HG02852 (cell line): ENCODE data around the gene PTGDS.

Experiments used
- ATAC-seq: cut with Tn5 transposase; IDR thresholded peaks from one replicate; pipeline ENCODE4 v1.9.1; 2021; ENCODE audit warnings: mild to moderate bottlenecking, moderate library complexity; ENCODE audit not compliant: unreplicated experiment

PTGDS gene

DNA sequence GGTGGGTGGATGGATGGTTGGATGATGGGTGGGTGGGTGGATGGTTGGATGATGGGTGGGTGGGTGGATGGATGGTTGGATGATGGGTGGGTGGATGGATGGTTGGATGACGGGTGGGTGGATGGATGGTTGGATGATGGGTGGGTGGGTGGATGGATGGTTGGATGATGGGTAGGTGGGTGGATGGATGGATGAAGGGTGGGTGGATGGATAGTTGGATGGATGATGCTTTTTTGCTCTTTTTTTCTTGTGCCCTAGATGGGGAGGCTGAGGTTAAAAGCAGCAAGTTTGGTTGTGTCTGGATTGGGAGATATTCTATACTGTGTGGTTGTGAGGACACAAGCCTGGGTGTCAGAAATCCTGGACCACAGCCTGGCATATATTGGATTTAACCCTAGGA, 19.8 kb upstream of the PTGDS start:
- ATAC-seq = no peak

DNA sequence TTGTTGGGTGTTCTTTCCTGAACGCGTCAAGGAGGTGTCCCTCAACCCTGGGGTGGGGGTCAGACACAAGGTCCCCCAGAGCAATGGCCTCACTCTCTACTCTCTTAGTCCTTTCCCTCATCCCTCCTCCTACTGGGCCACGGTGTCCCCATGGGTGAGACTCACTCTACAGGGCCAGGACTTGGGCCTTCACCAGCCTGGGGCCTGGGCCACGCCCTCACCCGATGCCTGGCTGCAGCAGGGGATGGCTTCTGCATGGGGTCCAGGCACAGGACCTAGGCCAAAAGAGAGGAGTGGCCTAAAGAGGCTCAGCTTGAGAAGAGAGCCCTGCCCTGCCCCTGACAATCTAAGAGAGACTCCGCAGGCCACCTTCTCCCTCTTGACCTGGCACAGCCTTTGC, 19.4 kb upstream of the PTGDS start:
- ATAC-seq = no peak

DNA sequence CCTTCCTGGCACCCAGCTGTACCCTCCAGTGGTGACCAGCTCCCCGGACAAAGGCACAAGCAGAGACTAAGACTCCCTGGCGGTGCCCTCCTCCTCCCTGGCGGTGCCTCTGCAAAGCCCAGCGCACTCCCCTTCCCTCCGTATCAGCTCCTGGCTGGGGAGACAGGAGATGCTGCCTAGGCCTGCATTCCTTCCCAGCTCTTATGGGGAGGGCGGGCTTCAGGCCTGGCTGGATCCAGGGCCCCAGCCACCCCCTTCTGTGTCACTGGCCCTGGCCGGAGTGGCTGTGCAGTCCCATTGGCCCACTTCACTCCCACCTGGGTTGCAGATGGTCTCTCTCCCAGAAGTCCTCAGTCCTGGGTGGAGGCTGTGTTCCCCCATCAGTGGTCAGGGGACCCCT, 18.8 kb upstream of the PTGDS start:
- no peak for ATAC-seq

DNA sequence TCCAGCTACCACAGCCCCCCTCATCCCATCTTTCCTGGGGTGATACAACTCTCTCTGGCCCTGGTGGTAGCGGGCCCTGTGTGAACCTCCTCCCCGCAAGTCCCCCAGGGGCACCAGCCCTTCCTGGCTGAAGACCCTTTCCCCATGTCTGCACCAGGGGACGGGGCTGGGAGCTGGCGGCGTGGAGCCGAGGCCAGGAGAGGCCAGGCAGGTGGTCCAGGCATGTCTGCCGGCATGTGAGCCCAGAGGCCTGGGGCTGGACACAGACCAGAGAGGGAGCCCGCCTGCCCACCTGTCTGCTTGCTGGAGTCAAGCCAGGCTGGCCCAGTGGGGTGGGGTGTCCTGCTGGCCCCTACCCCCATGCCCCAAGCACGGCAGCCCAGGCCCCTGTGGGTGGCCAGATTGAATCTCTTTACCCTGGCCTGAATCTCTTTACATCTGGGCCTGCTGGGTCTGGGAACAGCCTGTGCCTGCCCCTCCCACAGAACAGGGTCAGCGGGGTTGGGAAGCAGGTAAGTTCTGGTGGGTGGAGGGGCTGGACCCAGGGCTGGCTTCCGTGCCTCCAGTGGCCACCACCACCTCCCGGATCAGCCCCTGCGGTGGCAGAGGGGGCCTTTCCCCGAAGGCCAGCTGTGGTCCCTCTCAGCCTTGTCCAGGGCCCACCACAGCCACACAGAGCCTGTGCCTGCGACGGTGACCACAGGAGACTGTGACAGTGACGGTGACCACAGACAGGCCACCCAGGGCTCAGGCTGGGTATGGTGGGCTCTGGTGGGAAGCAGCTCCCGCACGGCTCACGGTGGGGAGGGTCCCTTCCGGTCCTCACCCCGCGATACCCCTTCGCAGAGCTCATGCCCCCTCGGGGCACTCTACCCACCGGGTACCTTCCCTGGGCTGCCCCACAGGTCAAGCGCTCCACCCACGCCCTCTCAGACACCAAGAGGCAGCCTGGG, 18.1 kb upstream of the PTGDS start:
- no peak for ATAC-seq

DNA sequence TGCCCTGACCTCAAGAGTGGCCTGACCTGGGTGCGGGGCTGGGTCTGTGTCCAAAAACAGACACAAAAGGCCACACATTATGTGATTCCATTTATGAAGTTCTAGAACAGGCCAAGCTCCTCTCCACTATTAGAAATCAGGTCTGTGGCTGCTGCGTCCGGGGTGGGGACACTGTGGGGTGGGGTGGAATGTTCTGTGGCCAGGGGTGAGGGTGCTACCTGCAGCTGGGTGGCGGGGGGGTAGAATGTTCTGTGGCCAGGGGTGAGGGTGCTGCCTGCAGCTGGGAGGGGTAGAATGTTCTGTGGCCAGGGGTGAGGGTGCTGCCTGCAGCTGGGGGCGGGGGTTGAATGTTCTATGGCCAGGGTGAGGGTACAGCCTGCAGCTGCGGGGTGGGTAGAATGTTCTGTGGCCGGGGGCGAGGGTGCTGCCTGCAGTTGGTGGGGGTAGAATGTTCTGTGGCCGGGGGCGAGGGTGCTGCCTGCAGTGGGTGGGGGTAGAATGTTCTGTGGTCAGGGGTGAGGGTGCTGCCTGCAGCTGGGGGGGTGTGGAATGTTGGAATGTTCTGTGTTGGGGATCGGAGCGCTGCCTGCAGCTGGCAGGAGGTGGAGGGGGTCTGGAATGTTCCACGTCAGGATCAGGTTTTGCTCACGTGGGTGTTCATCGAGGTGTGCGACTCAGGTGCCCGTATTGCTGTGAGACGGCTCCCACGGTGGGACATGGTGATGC, 16.9 kb upstream of the PTGDS start:
- ATAC-seq = no peak

DNA sequence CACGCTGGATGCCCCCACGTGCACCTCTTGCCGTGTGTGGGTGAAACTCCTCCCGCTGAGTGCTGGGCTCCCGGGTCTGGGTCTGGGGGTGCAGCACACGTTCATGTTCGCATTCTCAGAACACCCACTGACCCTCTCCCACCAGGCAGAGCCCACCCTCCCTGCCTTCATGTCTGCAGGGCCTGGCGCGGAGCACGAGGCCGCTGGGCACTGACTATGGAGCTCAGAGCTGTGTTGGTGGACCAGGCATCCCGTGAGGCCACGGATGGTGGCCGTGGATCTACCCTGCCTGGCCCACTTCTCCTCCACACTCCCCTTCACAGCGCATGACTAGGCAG, 16.4 kb upstream of the PTGDS start:
- ATAC-seq = no peak

DNA sequence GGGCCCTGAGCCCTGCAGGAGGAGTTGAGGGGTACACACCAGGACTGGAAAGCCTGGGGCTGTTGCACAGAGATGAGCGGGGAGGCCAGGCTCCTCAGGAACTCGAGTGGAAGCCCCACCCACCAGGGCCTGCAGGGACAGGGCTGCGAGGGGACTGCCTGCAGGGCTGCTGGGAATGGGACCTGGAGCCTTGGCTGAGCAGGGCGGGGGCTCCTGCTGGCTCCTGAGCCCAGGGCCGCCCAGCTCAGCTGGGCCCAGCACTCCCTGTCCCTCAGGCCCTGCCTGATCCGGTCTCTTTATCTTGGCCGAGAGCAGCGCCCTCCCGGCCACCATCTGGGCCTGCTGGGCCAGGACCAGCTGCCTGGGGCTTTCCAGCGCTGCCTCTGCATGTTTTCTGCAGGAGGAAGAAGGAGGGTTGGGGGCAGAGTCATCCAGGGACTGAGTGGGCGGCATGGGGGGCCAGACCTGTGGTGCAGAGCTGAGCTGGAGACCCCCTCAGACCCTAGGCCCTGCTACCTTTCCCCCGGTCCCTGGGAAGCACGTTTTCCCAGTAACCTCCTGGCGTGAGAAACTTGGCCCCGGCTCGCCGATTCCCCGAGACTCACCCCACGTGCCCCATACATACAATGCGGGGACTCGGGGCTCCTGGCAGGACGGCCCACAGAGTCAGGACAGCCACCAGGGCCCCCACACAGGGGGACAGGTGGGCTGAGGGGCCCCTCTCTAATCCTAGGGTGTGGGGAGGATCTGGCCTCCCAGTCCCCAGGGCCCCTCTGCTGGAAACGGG, 15.8 kb upstream of the PTGDS start:
- ATAC-seq = no peak

DNA sequence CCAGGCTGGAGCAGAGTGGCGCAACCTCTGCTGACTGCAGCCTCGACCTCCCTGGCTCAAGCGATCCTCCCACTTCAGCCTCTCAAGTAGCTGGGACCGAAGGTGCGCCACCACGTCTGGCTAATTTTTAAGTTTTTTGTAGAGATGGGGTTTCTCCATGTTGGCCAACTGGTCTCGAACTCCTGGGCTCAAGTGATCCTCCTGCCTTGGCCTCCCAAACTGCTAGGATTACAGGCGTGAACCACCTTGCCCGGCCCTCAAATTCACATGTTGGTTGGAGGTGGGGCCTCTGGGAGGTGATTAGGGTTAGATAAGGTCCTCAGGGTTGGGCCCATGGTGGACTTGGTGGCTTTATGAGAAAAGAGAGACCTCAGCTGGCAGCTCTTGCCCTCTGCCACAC, 15.1 kb upstream of the PTGDS start:
- no peak for ATAC-seq

DNA sequence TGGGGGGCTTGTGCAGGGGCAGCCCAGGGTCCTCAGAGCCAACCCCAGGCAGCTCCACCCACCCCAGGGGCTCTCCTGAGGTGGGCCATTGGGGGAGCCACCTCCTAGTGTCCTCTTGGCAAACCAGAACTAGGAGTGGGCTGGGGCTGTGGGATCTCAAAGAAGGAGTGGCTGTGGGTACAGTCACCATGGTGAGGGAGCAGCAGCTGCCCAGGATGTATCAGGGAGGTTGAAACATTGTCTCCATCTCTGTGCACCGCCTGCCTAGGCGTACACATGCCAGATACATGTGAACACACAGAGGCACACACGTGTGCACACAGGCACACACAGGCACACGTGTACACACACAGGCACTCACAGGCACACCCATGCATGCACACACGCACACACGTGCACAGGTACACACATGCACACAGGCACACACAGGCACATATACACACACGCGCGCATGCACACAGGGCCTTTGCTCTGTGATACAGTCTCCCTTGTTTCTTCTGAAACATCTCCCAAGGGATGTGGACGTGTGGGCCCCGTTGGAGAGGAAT, 14.5 kb upstream of the PTGDS start:
- no peak for ATAC-seq

DNA sequence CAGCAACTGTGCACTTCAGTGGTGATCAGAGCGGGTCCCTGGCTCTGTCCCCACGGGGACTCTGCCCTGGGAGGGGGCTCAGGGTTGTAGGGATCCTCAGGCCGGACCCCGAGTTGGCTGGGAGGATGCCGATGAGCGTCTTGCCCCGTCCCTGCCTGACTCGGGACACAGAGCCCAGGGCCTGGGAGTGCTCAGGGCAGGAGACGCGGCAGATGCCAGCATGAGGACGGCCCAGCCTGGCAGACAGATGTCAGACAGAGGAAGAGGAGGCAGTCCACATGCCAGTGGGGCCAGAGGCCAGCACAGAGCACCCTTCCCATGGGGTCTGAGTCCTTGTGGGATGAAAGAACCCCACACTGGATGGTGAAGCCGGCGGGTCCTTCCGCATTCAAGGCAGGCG, 14.0 kb upstream of the PTGDS start:
- no peak for ATAC-seq

DNA sequence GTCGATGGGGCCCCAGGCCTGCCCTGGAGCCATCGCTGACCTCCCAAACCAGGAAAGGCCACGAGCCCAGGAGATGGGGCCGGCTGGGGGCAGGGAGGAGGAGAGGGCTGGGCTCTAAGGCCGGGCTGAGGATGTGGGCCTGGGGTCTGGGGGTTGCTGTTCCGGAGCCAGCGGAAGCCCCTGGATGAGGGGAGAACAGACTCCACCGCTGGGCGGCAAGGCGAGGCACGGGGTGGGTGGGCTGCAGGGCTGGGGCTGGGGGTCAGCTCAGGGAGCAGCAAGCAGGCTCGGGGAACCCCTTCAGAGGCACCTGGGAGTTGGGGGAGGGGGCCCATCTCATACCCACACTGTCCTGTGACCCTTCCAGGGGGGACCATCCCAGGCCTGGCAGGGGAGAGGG, 13.6 kb upstream of the PTGDS start:
- ATAC-seq = no peak

DNA sequence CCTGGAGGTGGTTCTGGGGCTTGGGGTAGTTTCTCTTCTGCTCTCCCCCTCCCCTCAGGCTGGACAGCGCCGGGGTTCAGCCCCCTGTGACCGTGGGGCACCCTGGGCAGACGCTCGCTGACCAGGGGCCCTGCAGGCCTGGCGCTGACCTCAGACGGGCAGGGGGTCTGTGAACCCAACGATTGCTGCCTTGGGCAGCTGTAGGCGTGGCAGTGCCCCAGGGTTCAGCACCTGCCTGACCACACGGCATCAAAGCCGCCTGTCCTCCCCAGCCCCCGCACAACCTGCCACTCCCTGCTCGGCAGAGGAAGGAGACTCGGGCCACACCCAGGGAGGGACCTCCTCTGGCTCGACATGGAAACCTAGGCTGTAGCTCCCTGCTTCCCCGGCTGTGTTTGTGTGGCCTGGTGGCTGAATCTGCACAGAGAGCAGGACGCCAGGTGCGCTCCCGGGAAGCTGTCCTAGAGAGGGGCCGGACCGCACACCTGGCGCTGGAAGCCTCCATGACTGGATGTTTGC, 13.1 kb upstream of the PTGDS start:
- no peak for ATAC-seq

DNA sequence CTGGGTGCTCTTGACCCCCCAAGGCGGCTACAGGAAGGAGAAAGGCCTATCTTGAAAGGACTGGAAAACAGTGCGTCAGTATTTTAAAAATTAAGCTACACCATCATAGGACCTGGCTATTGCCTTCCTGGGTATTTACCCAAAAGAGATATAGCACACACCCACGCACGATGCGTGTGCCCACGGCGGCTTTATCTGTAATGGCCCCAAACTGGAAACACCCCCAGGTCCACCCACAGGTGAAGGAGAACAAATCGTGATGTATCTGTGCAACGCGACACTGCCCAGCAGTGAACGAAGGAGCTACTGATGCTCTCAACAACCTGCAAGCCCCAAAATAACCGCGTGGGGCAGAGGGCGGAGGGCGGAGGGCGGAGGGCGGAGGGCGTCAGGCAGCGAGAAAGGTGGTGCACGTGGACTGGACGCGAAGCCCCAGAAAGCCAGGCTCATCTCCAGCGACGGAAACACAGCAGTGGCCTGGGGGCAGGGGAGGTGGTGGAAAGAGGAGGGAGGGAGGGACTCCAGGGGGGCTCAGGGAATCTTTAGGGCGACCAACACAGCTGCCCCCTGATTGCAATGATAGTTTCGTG, 12.4 kb upstream of the PTGDS start:
- no peak for ATAC-seq

DNA sequence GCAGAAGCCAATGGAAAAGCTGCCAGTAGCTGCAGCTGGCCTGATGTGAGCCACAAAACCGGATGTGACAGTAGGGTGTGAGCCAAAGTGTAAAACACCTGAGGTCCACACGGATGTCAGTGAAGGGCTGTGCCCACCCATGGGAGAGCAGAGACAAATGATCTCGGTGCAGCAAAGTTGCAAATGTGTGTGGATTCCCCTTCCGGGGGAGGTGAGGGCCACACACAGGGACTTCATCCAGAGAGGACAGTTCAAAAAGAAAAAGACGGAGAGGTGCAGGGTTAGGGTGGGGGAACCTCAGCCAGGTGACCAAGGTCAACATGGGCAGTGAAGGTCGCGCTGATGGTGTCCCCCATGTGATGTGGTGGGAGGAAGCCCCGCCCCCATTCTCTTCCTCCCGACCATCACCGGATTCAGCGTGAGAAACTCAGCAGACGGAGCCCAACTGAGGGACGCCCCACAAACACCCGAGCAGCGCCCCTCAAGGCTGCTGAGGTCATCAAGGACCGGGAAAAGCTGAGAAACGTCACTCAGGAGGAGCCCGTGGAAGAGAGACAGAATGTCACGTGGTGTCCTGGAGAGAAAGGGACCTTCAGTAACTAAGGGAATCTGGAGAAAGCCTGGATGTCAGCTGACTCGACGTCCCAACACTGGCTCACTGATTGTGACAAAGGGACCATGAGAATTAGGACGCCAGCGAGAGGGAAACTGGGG, 11.4 kb upstream of the PTGDS start:
- ATAC-seq = no peak

DNA sequence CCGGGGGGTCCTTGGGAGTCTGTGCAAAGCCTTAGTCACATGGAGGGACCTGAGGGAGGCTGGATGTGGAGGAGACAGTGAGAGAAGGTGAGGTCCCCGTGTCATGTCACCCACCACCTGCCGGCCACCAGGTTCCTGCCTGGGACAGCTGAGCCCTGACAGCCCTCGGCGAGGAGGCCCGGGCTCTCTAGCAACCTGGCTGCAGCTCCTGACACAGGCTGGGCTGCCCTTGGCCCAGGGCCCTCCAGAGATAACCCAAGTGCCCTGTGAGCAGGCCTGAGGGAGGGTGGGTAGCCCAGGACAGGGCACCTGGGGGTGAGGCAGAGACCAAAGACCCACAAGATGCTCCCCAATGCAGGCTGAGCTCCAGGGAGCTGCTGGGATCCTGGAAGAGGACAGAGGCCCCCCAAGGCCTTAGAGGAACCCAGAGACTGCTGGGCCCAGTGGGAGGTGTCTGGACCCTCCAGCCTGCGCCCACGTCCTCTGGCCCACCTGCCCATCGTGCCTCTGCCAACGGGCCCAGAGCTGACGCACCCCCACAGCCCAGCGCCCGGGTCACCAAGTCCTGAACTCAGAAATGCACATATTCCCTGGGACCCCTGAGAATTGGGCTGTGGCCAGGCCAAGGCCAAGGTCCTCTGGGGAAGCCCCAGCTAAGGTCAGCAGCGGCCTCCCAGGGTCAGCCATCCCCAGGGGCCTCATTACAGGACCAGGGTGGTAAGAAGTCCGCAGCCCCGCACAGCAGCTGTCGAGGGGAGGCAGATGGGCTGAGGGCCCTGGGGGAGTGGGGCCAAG, 8.8 kb upstream of the PTGDS start:
- no peak for ATAC-seq

DNA sequence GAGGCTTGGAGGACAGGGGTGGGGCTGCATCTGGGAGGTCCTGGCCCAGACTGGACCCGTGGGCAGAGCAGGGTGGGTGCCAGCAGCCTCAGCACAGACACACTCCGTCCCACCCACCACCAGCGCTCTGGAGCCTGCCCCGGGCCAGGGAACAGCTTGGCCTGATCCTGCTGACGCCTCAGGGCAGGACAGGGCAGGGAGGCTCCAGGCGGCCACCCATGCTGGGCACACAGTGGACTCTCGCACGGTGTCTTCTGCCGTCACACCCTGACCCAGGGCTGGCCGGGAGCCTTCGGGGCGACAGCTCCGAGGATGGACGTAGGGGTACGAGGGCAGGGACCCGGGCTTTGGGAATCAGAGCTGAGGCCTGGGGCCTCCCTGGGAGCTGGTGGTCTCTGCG, 8.2 kb upstream of the PTGDS start:
- no peak for ATAC-seq

DNA sequence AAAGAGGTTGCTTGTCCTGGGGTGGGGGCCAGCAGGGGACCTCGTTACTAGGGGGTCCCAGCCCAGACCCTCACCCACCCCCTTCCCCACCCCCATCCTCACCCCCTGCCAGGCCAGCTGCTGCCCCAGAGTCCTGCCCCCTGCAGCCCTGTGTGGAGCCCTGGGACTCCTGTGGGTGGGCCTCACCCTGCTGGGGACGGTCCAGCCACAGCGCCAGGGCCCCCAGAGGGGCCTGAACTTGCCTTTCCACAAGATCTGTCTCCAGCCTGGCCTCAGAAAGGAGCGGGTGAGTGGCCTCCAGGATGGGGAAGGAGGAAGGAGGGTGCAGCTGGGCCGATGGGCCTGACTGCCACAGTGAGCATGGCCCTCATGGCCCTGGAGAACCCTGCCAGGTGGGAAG, 7.5 kb upstream of the PTGDS start:
- ATAC-seq = no peak

DNA sequence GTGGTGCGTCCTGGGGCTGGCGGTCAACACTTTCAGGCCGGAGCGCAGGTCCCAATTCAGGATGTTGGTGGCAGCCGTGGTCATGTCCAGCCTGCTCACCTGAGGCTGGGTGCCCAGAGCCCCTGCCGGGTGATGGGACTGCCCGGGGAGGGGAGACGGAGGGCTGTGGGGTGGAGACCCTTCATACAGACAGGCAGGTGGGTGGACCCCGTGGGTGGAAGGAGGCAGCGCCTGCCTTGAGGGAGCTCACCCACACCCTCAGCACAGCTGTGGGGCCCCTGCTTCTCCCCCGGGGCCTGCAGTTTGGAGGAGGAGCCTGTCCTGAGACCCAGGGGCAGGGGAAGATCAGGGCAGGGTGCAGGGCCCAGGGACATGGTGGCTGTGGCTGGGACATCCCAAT, 6.9 kb upstream of the PTGDS start:
- ATAC-seq = no peak

DNA sequence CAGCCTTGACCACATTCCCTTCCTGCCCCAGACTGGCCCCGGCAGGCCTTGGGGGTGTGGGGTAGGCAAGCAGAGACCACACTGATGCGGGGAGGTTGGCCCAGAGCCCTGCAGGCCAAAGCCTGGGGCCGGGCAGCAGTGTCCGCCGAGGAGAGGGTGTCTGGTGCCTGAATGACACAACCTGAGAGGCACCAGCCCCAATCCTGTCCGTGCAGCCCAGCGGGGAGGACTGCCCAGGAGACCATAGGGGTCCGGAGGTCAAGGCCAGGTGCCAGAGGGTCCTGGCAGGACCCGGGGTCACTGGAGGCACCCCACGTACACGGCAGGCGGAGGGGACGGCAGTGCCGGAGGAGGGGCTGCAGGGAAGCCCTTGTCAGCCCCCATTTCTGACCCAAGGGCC, 5.6 kb upstream of the PTGDS start:
- ATAC-seq = no peak
